ENCODE measurements around the gene SPATA2. TPM values are rescaled to one million over a fixed set of nuclear protein-coding genes. Genes with fewer than 3 reads are reported as not detected.

Gene SPATA2
- total and polyA plus RNA-seq, 2 of the 13 experiments (the other 11 are each of a cell fraction or from before 2014, with no cell fraction given), result 3.2 to 8.7 TPM

- TF ChIP-seq THAP9 (CRISPR knock-in tag; IDR thresholded peaks at IDR 0.05; ENCODE audit: borderline replicate concordance), result no peak
- TF ChIP-seq ZFP41 (CRISPR knock-in tag; IDR thresholded peaks at IDR 0.05; ENCODE audit: borderline replicate concordance), result no peak
- no peak for TF ChIP-seq HINFP (CRISPR knock-in tag; IDR thresholded peaks at IDR 0.05; ENCODE audit: low read depth)
- TF ChIP-seq FOXK2 (IDR thresholded peaks at IDR 0.05), result no peak
- TF ChIP-seq ZBED4 (CRISPR knock-in tag; IDR thresholded peaks at IDR 0.05; ENCODE audit: borderline replicate concordance), result no peak
- no peak for TF ChIP-seq MXD4 (CRISPR knock-in tag; IDR thresholded peaks at IDR 0.05)
- TF ChIP-seq CENPX (CRISPR knock-in tag; IDR thresholded peaks at IDR 0.05), result no peak
- 0 out of 2 replicates have a peak, but pooled peaks have one; percentile 40 for TF ChIP-seq HOXA5 (CRISPR knock-in tag; IDR thresholded peaks at IDR 0.05)
- TF ChIP-seq ZNF234 (CRISPR knock-in tag; conservative IDR thresholded peaks at IDR 0.05), result no peak
- TF ChIP-seq PTBP1 (IDR thresholded peaks at IDR 0.05; ENCODE audit: low read depth, low read length, poor library complexity, severe bottlenecking), result no peak
- no peak for TF ChIP-seq ZNF703 (CRISPR knock-in tag; IDR thresholded peaks at IDR 0.05; ENCODE audit: borderline replicate concordance)
- TF ChIP-seq SOX5 (CRISPR knock-in tag; IDR thresholded peaks at IDR 0.05; ENCODE audit: borderline replicate concordance), result peak; percentile 69; the same call in 1 of the 2 replicates
- no peak for TF ChIP-seq MTERF4 (CRISPR knock-in tag; IDR thresholded peaks at IDR 0.05)
- TF ChIP-seq ZNF468 (CRISPR knock-in tag; IDR thresholded peaks at IDR 0.05), result no peak
- TF ChIP-seq ZXDC (CRISPR knock-in tag; IDR thresholded peaks at IDR 0.05), result no peak
- no peak for TF ChIP-seq HDAC2 (CRISPR knock-in tag; IDR thresholded peaks at IDR 0.05)
- TF ChIP-seq ZNF354B (CRISPR knock-in tag; IDR thresholded peaks at IDR 0.05), result no peak
Measured at GRCh38 chr20:49899541-49900383, 15.6 kb downstream of the SPATA2 start (continued).

Measured in HepG2 (cell line).